Smooth muscle cell (in vitro differentiated cells): ENCODE results near the gene EYS. TPM values are rescaled to one million over a fixed set of nuclear protein-coding genes. Genes with fewer than 3 reads are reported as not detected.

Experiments used
- DNase-seq: peaks from one replicate; lab custom pipeline; 2025; ENCODE audit not compliant: unreplicated experiment; lab: John Stamatoyannopoulos, UW
- H2AFZ ChIP-seq: fragments of 200-600 bp; sonication (generic); 2 replicates; pipeline ENCODE4 v1.6.0; 2016; ENCODE audit warnings: antibody characterized with exemption, low read depth, mild to moderate bottlenecking
- H3F3A ChIP-seq: fragments of 200-600 bp; sonication (generic); 2 replicates; pipeline ENCODE4 v1.6.0; 2017; ENCODE audit warnings: antibody characterized with exemption, low read depth
- H3K27ac ChIP-seq: fragments of 200-600 bp; sonication (generic); 2 replicates; pipeline ENCODE4 v1.5.1; 2016; ENCODE audit warnings: low read depth, mild to moderate bottlenecking
- H3K27me3 ChIP-seq: fragments of 200-600 bp; sonication (generic); 2 replicates; pipeline ENCODE4 v1.6.1; 2016; ENCODE audit warnings: low read depth, mild to moderate bottlenecking
- H3K36me3 ChIP-seq: fragments of 200-600 bp; sonication (generic); 2 replicates; pipeline ENCODE4 v1.5.1; 2016; ENCODE audit warnings: low read depth
- H3K4me1 ChIP-seq: fragments of 200-600 bp; sonication (generic); 2 replicates; pipeline ENCODE4 v1.5.1; 2016; ENCODE audit warnings: low read depth
- H3K4me2 ChIP-seq: fragments of 200-600 bp; sonication (generic); 2 replicates; pipeline ENCODE4 v1.6.0; 2016; ENCODE audit warnings: mild to moderate bottlenecking
- H3K4me3 ChIP-seq: fragments of 200-600 bp; sonication (generic); 2 replicates; pipeline ENCODE4 v1.5.1; 2016; ENCODE audit warnings: mild to moderate bottlenecking
- H3K79me2 ChIP-seq: fragments of 200-600 bp; sonication (generic); 2 replicates; pipeline ENCODE4 v1.6.0; 2016; ENCODE audit warnings: low read depth, mild to moderate bottlenecking
- H3K9ac ChIP-seq: fragments of 200-600 bp; sonication (generic); 2 replicates; pipeline ENCODE4 v1.6.0; 2016; ENCODE audit warnings: low read depth
- H3K9me3 ChIP-seq: fragments of 200-600 bp; sonication (generic); replicated peaks from 2 replicates; pipeline ENCODE4 v1.5.1; 2016; ENCODE audit warnings: low read depth
- H4K20me1 ChIP-seq: fragments of 200-600 bp; sonication (generic); 2 replicates; pipeline ENCODE4 v1.6.0; 2016; ENCODE audit warnings: low read depth
- WGBS: methylation state at CpG from one replicate; pipeline ENCODE4 v1.1.7; 2016; ENCODE audit warnings: low lambda C conversion rate; 5-methylcytosine and 5-hydroxymethylcytosine counted together
- polyA plus RNA-seq: library from polyadenylated mRNA; unstranded; fragments of >200 nt; fragmentation: Nextera tagmentation; extraction: Ambion mirVana; gene quantifications from 2 replicates; pipeline ENCODE4 v1.2.1, GENCODE V29; 2016
- total RNA-seq: library from RNA; depleted of rRNA; stranded (reverse); fragments of >200 nt; gene quantifications from 2 replicates; pipeline ENCODE4 v1.2.3, GENCODE V29; 2014
- TF ChIP-seq, protein P1 (sequence below): fragments of 200-600 bp; sonication (generic); IDR thresholded peaks from 2 replicates; pipeline ENCODE4 v1.5.1; 2017; ENCODE audit warnings: borderline replicate concordance, mild to moderate bottlenecking, antibody characterized with exemption; ENCODE audit not compliant: insufficient read depth, poor library complexity, severe bottlenecking

EYS gene
- total and polyA plus RNA-seq, 2 experiments from 2014 or later: 0.07 to 0.18 TPM

DNA sequence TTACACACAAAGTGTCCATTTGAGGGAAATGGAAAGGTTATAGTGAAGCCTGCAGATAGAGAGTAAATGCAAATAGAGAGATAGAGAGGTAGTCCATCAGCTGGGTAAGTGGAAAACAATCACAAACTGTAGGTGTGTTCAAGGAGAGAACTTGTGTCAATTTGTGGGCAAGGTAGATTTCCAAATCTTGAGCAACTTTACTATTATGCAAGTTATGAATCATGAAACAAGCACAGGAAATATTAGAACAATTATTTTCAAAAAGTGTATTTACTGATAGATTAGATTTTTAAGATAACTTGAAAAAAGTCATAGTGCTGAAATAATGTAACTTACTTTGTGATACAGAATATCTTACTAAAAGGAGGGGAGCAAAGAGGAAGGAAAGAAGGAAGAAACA is 792.9 kb downstream of the EYS start:
- no peaks in the 10 kb centered on the region for H4K20me1 ChIP-seq
- DNase-seq: no peak
- H3K9ac ChIP-seq: no peak overlapping the region
- no peak overlapping the region for H3K4me2 ChIP-seq
- H3F3A ChIP-seq: peaks cover 3% of the 10 kb centered on the region
- H3K27me3 ChIP-seq: no peaks in the 10 kb centered on the region
- no peak overlapping the region for H2AFZ ChIP-seq
- H3K4me3 ChIP-seq: no peak overlapping the region
- H3K4me1 ChIP-seq: no peaks in the 10 kb centered on the region
- no peaks in the 10 kb centered on the region for H3K9me3 ChIP-seq
- no peaks in the 10 kb centered on the region for H3K36me3 ChIP-seq
- H3K27ac ChIP-seq: no peak overlapping the region
- TF ChIP-seq, protein P1, sequence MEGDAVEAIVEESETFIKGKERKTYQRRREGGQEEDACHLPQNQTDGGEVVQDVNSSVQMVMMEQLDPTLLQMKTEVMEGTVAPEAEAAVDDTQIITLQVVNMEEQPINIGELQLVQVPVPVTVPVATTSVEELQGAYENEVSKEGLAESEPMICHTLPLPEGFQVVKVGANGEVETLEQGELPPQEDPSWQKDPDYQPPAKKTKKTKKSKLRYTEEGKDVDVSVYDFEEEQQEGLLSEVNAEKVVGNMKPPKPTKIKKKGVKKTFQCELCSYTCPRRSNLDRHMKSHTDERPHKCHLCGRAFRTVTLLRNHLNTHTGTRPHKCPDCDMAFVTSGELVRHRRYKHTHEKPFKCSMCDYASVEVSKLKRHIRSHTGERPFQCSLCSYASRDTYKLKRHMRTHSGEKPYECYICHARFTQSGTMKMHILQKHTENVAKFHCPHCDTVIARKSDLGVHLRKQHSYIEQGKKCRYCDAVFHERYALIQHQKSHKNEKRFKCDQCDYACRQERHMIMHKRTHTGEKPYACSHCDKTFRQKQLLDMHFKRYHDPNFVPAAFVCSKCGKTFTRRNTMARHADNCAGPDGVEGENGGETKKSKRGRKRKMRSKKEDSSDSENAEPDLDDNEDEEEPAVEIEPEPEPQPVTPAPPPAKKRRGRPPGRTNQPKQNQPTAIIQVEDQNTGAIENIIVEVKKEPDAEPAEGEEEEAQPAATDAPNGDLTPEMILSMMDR: no peak
- H3K79me2 ChIP-seq: no peaks in the 10 kb centered on the region

DNA sequence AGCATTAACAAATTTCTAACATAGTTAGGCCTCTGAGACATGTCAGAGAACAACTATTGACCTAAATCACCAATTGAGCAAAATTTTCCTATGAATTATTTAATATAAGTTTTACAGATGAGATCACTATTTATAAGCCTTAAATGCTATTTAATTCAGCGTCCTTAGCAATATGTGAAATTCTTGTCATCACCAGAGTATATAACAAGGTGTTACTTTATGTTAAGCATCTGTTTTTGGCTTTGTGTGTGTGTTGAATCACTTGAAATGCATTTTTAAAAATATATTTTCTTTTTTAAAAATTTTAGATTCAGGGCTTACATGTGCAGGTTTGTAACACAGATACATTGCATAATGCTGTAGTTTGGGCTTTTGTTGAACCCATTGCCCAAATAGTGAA is 794.1 kb downstream of the EYS start:
- Histone ChIP-seq H3K4me1 (no peaks in the 10 kb centered on the region), H3K4me3 (no peak overlapping the region), H3F3A (peaks cover 3% of the 10 kb centered on the region), H3K4me2 (no peak overlapping the region), H4K20me1 (no peaks in the 10 kb centered on the region), H3K27ac (no peak overlapping the region), H3K27me3 (no peaks in the 10 kb centered on the region), H2AFZ (no peak overlapping the region), H3K79me2 (no peaks in the 10 kb centered on the region), H3K9me3 (no peaks in the 10 kb centered on the region), H3K9ac (no peak overlapping the region), H3K36me3 (no peaks in the 10 kb centered on the region)
- 93% methylated on average over 1 of the region's 1 CpG for WGBS
- TF ChIP-seq, protein P1: no peak
- DNase-seq: no peak

DNA sequence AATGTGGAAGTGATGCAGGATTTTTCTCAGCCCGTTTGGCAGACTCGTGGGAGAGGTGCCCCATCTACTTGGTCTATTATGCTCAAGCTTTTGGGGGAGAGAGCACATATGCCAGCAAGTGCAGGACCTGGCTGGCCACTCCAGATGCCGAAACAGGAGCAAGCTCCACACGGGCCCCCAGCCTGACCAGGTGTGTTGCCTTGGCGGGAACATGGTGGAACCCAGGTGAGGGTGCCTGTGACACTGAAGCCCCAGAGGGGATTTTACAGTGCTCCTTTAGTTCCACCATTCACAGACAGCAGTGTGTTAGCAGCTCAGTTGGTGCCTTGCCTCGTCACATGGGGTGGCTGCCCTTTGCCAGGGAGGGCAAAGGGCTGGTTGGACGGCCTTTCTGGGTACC is 798.9 kb downstream of the EYS start:
- Histone ChIP-seq H3K4me2 (no peak overlapping the region), H3K27ac (no peak overlapping the region), H3K9me3 (no peaks in the 10 kb centered on the region), H2AFZ (no peak overlapping the region), H3K4me3 (no peak overlapping the region), H3K79me2 (no peaks in the 10 kb centered on the region), H3K4me1 (no peaks in the 10 kb centered on the region), H3K36me3 (no peaks in the 10 kb centered on the region), H4K20me1 (no peaks in the 10 kb centered on the region), H3F3A (no peaks in the 10 kb centered on the region), H3K9ac (no peak overlapping the region), H3K27me3 (no peaks in the 10 kb centered on the region)
- TF ChIP-seq, protein P1: no peak
- WGBS: 93% methylated on average over 7 of the region's 7 CpGs
- no peak for DNase-seq

DNA sequence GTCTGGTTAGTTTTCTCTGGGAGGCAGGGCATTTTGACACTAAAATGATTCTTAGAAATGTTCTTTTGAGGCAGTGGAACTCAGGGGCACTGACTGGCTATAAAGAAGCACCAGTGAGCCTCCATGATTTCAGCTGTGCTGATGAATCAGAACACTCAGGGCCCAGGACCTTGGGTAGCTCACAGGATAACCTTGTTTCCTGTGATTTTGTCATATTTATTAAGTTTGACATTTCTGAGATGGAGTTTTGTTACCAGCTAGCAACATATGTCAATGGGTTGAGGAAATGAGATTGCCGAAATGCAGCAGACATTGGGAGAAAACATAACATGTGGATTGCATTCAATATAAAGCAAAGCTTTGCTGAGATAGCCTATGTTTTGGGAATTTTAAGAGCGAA is 802.4 kb downstream of the EYS start:
- H3K9me3 ChIP-seq: no peaks in the 10 kb centered on the region
- no peaks in the 10 kb centered on the region for H4K20me1 ChIP-seq
- H3K27me3 ChIP-seq: no peaks in the 10 kb centered on the region
- H3K79me2 ChIP-seq: no peaks in the 10 kb centered on the region
- no peak overlapping the region for H3K9ac ChIP-seq
- no peak overlapping the region for H2AFZ ChIP-seq
- H3K4me2 ChIP-seq: no peak overlapping the region
- no peak overlapping the region for H3K4me3 ChIP-seq
- H3K36me3 ChIP-seq: no peaks in the 10 kb centered on the region
- H3F3A ChIP-seq: no peaks in the 10 kb centered on the region
- WGBS: 97% methylated on average over 2 of the region's 2 CpGs
- no peak overlapping the region for H3K27ac ChIP-seq
- no peak for DNase-seq
- no peaks in the 10 kb centered on the region for H3K4me1 ChIP-seq
- TF ChIP-seq, protein P1: no peak
